GM18505 (cell line): ENCODE results near the gene MRTFB.

Source experiments
- ATAC-seq: cut with Tn5 transposase; IDR thresholded peaks from one replicate; pipeline ENCODE4 v1.9.1; 2021; ENCODE audit not compliant: unreplicated experiment
- POLR2A ChIP-seq: IDR thresholded peaks from 4 replicates; pipeline ENCODE4 v1.6.1; 2011; ENCODE audit warnings: borderline replicate concordance; ENCODE audit not compliant: insufficient read depth, insufficient read length; ENCODE audit errors: extremely low read depth

Gene MRTFB

GRCh38 chr16:14104066-14104465, 32.9 kb downstream of the MRTFB start:
- ATAC-seq, result no peak
- no peak for TF ChIP-seq POLR2A

- no peak for TF ChIP-seq POLR2A
- no peak for ATAC-seq
Observed at GRCh38 chr16:14105760-14106375, 34.7 kb downstream of the MRTFB start.

GRCh38 chr16:14106457-14106856, 35.3 kb downstream of the MRTFB start:
- TF ChIP-seq POLR2A, result no peak
- ATAC-seq, result no peak

GRCh38 chr16:14106961-14107360, 35.8 kb downstream of the MRTFB start:
- no peak for ATAC-seq
- no peak for TF ChIP-seq POLR2A

GRCh38 chr16:14109077-14109775, 38.1 kb downstream of the MRTFB start:
- no peak for ATAC-seq
- no peak for TF ChIP-seq POLR2A

GRCh38 chr16:14109782-14110727, 38.9 kb downstream of the MRTFB start:
- no peak for ATAC-seq
- TF ChIP-seq POLR2A, result no peak

GRCh38 chr16:14110728-14111251, 39.7 kb downstream of the MRTFB start:
- no peak for TF ChIP-seq POLR2A
- ATAC-seq, result no peak

- no peak for ATAC-seq
- TF ChIP-seq POLR2A, result no peak
Observed at GRCh38 chr16:14111713-14112538, 40.8 kb downstream of the MRTFB start.

- ATAC-seq, result no peak
- no peak for TF ChIP-seq POLR2A
Observed at GRCh38 chr16:14112539-14112856, 41.4 kb downstream of the MRTFB start.

- ATAC-seq, result no peak
- no peak for TF ChIP-seq POLR2A
Observed at GRCh38 chr16:14113344-14113743, 42.2 kb downstream of the MRTFB start.

- ATAC-seq, result no peak
- TF ChIP-seq POLR2A, result no peak
Observed at GRCh38 chr16:14117051-14117450, 45.9 kb downstream of the MRTFB start.

GRCh38 chr16:14119799-14120198, 48.7 kb downstream of the MRTFB start:
- ATAC-seq, result no peak
- no peak for TF ChIP-seq POLR2A

- no peak for TF ChIP-seq POLR2A
Observed at GRCh38 chr16:14120335-14120734, 49.2 kb downstream of the MRTFB start.

GRCh38 chr16:14121142-14121541, 50.0 kb downstream of the MRTFB start:
- TF ChIP-seq POLR2A, result no peak
- no peak for ATAC-seq

More at GRCh38 chr16:14120335-14120734, 49.2 kb downstream of the MRTFB start:
- ATAC-seq, result no peak
